IPS-18c (cell line): Measurements from ENCODE around the gene FCGR1A.
A peak's percentile ranks its signal among the peaks of the same experiment; 100 is the strongest.
"Not testable (repeated sequence)": the region's sequence is repeated elsewhere in the genome, so short reads cannot be mapped to it uniquely, and the experiment has no call there.

ENCODE experiments used
- H3K4me3 ChIP-seq: 2 replicates; pipeline ENCODE4 v1.7.0; 2013; ENCODE audit warnings: low read depth, mild to moderate bottlenecking, low read length, moderate library complexity; ENCODE audit not compliant: insufficient read depth
- H3K9me3 ChIP-seq: one replicate; pipeline ENCODE4 v1.6.1; 2013; ENCODE audit warnings: mild to moderate bottlenecking, low read length, moderate library complexity; ENCODE audit not compliant: control insufficient read depth, insufficient read depth

The FCGR1A gene

GRCh38 chr1:149811890-149812829 is 29.7 kb downstream of the FCGR1A start:
- H3K9me3 ChIP-seq = not testable (repeated sequence)
- peak overlapping the region; percentile 38; the same call in 1 of the 2 replicates for H3K4me3 ChIP-seq

DNA sequence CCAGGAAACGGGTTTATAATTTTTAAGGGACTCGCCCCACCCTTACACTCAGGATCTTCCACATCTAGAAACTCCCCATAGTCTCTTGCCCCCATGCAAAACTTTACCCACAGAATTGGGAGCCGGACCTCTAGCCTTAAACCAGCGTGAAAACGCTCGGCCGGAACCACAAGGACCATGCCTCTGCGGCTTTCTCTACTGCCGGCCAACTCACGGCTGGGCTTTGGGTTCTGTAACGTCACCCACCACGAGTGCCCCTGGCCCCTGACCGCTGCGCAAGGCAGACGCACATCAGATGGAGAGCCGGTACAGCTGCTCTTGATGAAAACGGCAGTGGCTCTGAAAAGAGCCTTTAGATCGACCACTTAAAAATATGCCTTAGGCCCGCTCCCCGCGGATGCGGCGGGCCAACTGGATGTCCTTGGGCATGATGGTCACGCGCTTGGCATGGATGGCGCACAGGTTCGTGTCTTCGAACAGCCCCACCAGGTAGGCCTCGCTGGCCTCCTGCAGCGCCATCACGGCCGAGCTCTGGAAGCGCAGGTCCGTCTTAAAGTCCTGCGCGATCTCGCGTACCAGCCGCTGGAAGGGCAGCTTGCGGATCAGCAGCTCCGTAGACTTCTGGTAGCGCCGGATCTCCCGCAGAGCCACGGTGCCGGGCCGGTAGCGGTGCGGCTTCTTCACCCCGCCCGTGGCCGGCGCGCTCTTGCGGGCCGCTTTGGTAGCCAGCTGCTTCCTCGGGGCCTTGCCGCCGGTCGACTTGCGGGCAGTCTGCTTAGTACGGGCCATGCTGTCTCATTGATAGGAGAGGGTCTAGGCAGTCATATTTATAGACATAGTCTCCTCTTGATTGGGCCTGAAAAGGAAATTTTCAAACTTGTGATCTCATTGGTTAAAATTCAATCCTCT is 30.7 kb downstream of the FCGR1A start:
- H3K9me3 ChIP-seq = not testable (repeated sequence)
- peak overlapping the region; percentile 47; the same call in 1 of the 2 replicates for H3K4me3 ChIP-seq

- not testable (repeated sequence) for H3K4me3 ChIP-seq, H3K9me3 ChIP-seq
These were observed 37.9 kb downstream of the FCGR1A start for GRCh38 chr1:149820387-149820786.

DNA sequence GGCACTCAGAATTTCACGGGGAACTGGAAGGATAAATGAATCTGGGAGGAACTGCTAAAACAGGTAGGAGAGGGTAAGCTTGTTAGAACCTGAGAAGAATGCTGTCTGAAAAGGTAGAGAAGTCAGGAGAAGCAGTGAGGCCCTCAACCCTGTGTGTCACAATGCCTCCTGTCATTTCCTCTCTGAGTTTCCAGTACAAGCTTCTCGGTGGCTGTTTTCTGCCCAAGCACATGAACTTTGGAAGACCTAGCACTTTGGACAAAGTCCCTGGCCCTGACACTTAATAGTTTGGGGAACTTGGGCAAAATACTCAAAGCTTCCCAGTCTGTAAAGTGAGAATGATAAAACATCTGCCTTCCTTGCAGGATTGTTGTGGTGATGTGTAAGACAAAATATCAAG is 44.1 kb downstream of the FCGR1A start:
- not testable (repeated sequence) for H3K4me3 ChIP-seq, H3K9me3 ChIP-seq

GRCh38 chr1:149831764-149832315 is 49.3 kb downstream of the FCGR1A start:
- H3K9me3 ChIP-seq, H3K4me3 ChIP-seq: not testable (repeated sequence)

GRCh38 chr1:149832316-149833126 is 50.0 kb downstream of the FCGR1A start:
- not testable (repeated sequence) for H3K4me3 ChIP-seq, H3K9me3 ChIP-seq

DNA sequence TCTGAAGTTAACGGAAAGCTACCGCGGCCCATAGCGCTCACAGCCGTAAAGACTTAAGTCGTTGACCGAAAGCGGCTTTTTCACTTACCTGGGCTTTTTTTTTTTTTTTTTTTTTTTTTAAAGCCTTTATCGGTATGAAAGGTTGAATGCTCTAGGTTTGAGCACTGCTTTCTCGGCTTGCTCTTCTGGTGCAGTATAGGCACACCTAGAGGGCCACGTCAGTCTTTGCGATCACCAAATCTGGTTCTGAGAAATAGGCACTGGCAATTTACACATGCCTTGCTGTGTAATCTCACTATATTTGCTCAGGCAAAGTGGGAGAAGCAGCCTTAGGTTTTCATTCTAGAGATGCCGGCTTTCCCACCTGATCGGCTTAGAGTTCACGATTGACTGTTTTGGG is 50.6 kb downstream of the FCGR1A start:
- not testable (repeated sequence) for H3K4me3 ChIP-seq, H3K9me3 ChIP-seq

- H3K9me3 ChIP-seq, H3K4me3 ChIP-seq: not testable (repeated sequence)
These were observed 58.7 kb downstream of the FCGR1A start for GRCh38 chr1:149841149-149841548.
